Endodermal cell (in vitro differentiated cells): ENCODE data around the gene ZBTB20. TPM values are rescaled to one million over a fixed set of nuclear protein-coding genes. Genes with fewer than 3 reads are reported as not detected.

Experiments
- DNase-seq: peaks from one replicate; pipeline ENCODE4 v3.0.0-alpha.2; 2017
- H3K27ac ChIP-seq: 2 replicates; pipeline ENCODE4 v1.5.1; 2013; ENCODE audit warnings: mild to moderate bottlenecking, low read depth, low read length, moderate library complexity
- H3K27me3 ChIP-seq: 2 replicates; pipeline ENCODE4 v1.6.1; 2013; ENCODE audit warnings: mild to moderate bottlenecking, low read length, moderate library complexity; ENCODE audit not compliant: insufficient read depth, control insufficient read depth, poor library complexity, severe bottlenecking
- H3K36me3 ChIP-seq: 2 replicates; pipeline ENCODE4 v1.7.0; 2013; ENCODE audit warnings: mild to moderate bottlenecking, low read length, moderate library complexity; ENCODE audit not compliant: control insufficient read depth, insufficient read depth
- H3K4me1 ChIP-seq: one replicate; pipeline ENCODE4 v1.7.0; 2013; ENCODE audit warnings: low read length; ENCODE audit not compliant: control insufficient read depth, insufficient read depth
- H3K4me3 ChIP-seq: 2 replicates; pipeline ENCODE4 v1.5.1; 2013; ENCODE audit warnings: mild to moderate bottlenecking, low read length, moderate library complexity
- H3K9ac ChIP-seq: 2 replicates; pipeline ENCODE4 v1.6.1; 2013; ENCODE audit warnings: mild to moderate bottlenecking, low read length, moderate library complexity; ENCODE audit not compliant: poor library complexity, severe bottlenecking; ENCODE audit errors: extremely low read depth
- H3K9me3 ChIP-seq: 2 replicates; pipeline ENCODE4 v1.6.1; 2013; ENCODE audit warnings: mild to moderate bottlenecking, low read length, moderate library complexity; ENCODE audit not compliant: control insufficient read depth
- H3K27ac Mint-ChIP-seq: 2 replicates; pipeline ENCODE4 v1.8.0; 2020; ENCODE audit warnings: mixed read lengths
- H3K27me3 Mint-ChIP-seq: 2 replicates; pipeline ENCODE4 v1.8.0; 2021; ENCODE audit warnings: mild to moderate bottlenecking, mixed read lengths; ENCODE audit not compliant: insufficient read depth
- H3K36me3 Mint-ChIP-seq: 2 replicates; pipeline ENCODE4 v1.8.0; 2020; ENCODE audit warnings: low read depth, mixed read lengths
- H3K4me1 Mint-ChIP-seq: 2 replicates; pipeline ENCODE4 v1.8.0; 2020; ENCODE audit warnings: mixed read lengths
- H3K4me3 Mint-ChIP-seq: 2 replicates; pipeline ENCODE4 v1.8.0; 2020; ENCODE audit warnings: mild to moderate bottlenecking, moderate library complexity, mixed read lengths
- H3K9me3 Mint-ChIP-seq: 2 replicates; pipeline ENCODE4 v1.8.0; 2020; ENCODE audit warnings: mild to moderate bottlenecking, mixed read lengths
- WGBS, 2 experiments: methylation state at CpG; one replicate each; pipeline versions ENCODE4 v1.1.5 to v1.1.7; 2013; ENCODE audit warnings: missing lambda C conversion rate in 2 of 2, mixed read lengths in 1 of 2; ENCODE audit not compliant: insufficient coverage in 1 of 2, insufficient read length in 1 of 2; 5-methylcytosine and 5-hydroxymethylcytosine counted together
- total RNA-seq, 2 donors: library from RNA; stranded (reverse); fragmentation: NEBNext Ultra II Directional in 1 of 2; extraction: Animal tissue kit (Norgen Biotek cat#: 25700) in 1 of 2; gene quantifications; 2 replicates in 1 of 2; 3 replicates in 1 of 2; pipeline ENCODE4 v1.2.1, GENCODE V29; 2021
- TF ChIP-seq, protein P1 (sequence below): fragments of 200-600 bp; sonication (generic); conservative IDR thresholded peaks from 2 replicates; pipeline ENCODE4 v1.5.0; 2021; ENCODE audit warnings: antibody characterized with exemption, mild to moderate bottlenecking

The ZBTB20 gene
- total RNA-seq, 2 donors from 2014 or later = 1.6 to 2.9 TPM

GRCh38 chr3:114933407-114933806, 213.7 kb downstream of the ZBTB20 start:
- no peak for DNase-seq
- Histone ChIP-seq H3K27ac (no peak overlapping the region), H3K36me3 (no peaks in the 10 kb centered on the region), H3K9me3 (no peaks in the 10 kb centered on the region), H3K4me1 (no peaks in the 10 kb centered on the region), H3K4me3 (no peak overlapping the region), H3K9ac (no peak overlapping the region), H3K27me3 (no peaks in the 10 kb centered on the region)
- no peaks in the 10 kb centered on the region for H3K9me3 Mint-ChIP-seq
- no peak overlapping the region for H3K4me3 Mint-ChIP-seq
- no peaks in the 10 kb centered on the region for H3K27me3 Mint-ChIP-seq
- H3K27ac Mint-ChIP-seq = no peak overlapping the region
- WGBS, 2 experiments = 93 to 100% methylated on average over 1 of the region's 1 CpG
- H3K4me1 Mint-ChIP-seq = no peaks in the 10 kb centered on the region
- no peaks in the 10 kb centered on the region for H3K36me3 Mint-ChIP-seq
- TF ChIP-seq, protein P1, sequence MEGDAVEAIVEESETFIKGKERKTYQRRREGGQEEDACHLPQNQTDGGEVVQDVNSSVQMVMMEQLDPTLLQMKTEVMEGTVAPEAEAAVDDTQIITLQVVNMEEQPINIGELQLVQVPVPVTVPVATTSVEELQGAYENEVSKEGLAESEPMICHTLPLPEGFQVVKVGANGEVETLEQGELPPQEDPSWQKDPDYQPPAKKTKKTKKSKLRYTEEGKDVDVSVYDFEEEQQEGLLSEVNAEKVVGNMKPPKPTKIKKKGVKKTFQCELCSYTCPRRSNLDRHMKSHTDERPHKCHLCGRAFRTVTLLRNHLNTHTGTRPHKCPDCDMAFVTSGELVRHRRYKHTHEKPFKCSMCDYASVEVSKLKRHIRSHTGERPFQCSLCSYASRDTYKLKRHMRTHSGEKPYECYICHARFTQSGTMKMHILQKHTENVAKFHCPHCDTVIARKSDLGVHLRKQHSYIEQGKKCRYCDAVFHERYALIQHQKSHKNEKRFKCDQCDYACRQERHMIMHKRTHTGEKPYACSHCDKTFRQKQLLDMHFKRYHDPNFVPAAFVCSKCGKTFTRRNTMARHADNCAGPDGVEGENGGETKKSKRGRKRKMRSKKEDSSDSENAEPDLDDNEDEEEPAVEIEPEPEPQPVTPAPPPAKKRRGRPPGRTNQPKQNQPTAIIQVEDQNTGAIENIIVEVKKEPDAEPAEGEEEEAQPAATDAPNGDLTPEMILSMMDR = no peak

DNA sequence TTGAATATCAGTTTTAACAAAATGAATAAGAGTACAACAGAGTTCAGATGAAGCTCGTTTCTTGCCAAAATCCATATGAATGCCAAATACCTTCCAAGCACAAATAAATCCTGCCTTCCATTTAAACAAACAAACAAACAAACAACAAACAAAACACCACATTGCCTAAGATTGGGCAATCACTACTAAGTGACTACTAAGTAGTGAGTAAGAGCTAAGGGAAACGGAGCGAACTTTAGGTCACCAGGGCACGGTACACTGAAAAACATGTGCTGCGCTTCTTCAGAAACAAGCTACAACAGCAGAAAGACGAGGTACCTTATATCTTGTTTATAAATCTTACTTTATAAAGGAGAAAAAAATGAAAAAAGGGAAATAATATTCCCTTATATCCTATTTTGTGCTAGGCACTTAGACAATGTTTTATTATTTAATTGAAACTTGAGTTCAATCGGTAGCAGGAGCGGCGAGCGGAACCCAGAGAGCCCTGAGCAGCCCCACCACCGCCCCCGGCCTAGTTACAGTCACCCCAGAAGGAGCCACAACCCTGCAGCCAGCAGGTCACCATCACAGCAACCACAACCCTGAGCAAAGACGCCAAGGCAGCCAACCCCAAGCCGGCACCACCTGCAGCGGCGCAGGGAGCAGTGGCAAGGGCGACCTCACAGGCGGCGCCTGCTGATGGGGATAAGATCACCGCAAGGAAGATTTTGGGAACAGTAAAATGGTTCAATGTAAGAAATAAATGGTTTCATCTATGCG, 216.9 kb downstream of the ZBTB20 start:
- no peaks in the 10 kb centered on the region for H3K9me3 ChIP-seq
- no peak overlapping the region for H3K27ac ChIP-seq
- no peaks in the 10 kb centered on the region for H3K27me3 ChIP-seq
- 95% methylated on average over 8 to 21 of the region's 21 CpGs for WGBS, 2 experiments
- no peak overlapping the region for H3K4me3 ChIP-seq
- TF ChIP-seq, protein P1 = no peak
- DNase-seq = peak; percentile 40
- H3K27ac Mint-ChIP-seq = no peak overlapping the region
- no peaks in the 10 kb centered on the region for H3K4me1 Mint-ChIP-seq
- no peaks in the 10 kb centered on the region for H3K27me3 Mint-ChIP-seq
- H3K4me1 ChIP-seq = no peaks in the 10 kb centered on the region
- H3K9me3 Mint-ChIP-seq = no peaks in the 10 kb centered on the region
- H3K9ac ChIP-seq = no peak overlapping the region
- H3K36me3 ChIP-seq = no peaks in the 10 kb centered on the region
- H3K4me3 Mint-ChIP-seq = no peak overlapping the region
- no peaks in the 10 kb centered on the region for H3K36me3 Mint-ChIP-seq

- H3K36me3 Mint-ChIP-seq = no peaks in the 10 kb centered on the region
- WGBS, 2 experiments = 84 to 100% methylated on average over 2 of the region's 2 CpGs
- H3K27me3 ChIP-seq = no peaks in the 10 kb centered on the region
- H3K27ac ChIP-seq = no peak overlapping the region
- H3K4me3 ChIP-seq = no peak overlapping the region
- H3K4me1 Mint-ChIP-seq = no peaks in the 10 kb centered on the region
- no peak overlapping the region for H3K4me3 Mint-ChIP-seq
- peak; percentile 34 for DNase-seq
- no peaks in the 10 kb centered on the region for H3K4me1 ChIP-seq
- no peaks in the 10 kb centered on the region for H3K9me3 ChIP-seq
- no peak overlapping the region for H3K9ac ChIP-seq
- TF ChIP-seq, protein P1 = no peak
- no peak overlapping the region for H3K27ac Mint-ChIP-seq
- no peaks in the 10 kb centered on the region for H3K36me3 ChIP-seq
- no peaks in the 10 kb centered on the region for H3K27me3 Mint-ChIP-seq
- no peaks in the 10 kb centered on the region for H3K9me3 Mint-ChIP-seq
Measured at GRCh38 chr3:114928989-114929640, 218.0 kb downstream of the ZBTB20 start.
